OCI-LY1 (cell line): ENCODE results near the gene PXDN.

Experiments
- H2AFZ ChIP-seq: fragments of 200-600 bp; sonication (generic), shearing (Covaris generic); 2 replicates; pipeline ENCODE4 v1.6.0; 2014; ENCODE audit warnings: antibody characterized with exemption, mild to moderate bottlenecking, low read length
- H3F3A ChIP-seq: fragments of 200-600 bp; sonication (generic), shearing (Covaris generic); 2 replicates; pipeline ENCODE4 v1.6.0; 2014; ENCODE audit warnings: mild to moderate bottlenecking, antibody characterized with exemption, low read length, moderate library complexity; ENCODE audit not compliant: insufficient read depth
- H3K27ac ChIP-seq: fragments of 200-600 bp; sonication (generic); 2 replicates; pipeline ENCODE4 v1.5.1; 2014; ENCODE audit warnings: low read length, mixed run types, mild to moderate bottlenecking, low read depth; ENCODE audit not compliant: poor library complexity, severe bottlenecking
- H3K27me3 ChIP-seq: fragments of 200-600 bp; sonication (generic); 2 replicates; pipeline ENCODE4 v1.6.0; 2014; ENCODE audit warnings: antibody characterized with exemption, mild to moderate bottlenecking, low read length, moderate library complexity; ENCODE audit not compliant: insufficient read depth
- H3K36me3 ChIP-seq: fragments of 200-600 bp; sonication (generic); 2 replicates; pipeline ENCODE4 v1.6.1; 2014; ENCODE audit warnings: mild to moderate bottlenecking, antibody characterized with exemption, low read length, moderate library complexity, mixed read lengths; ENCODE audit not compliant: insufficient read depth
- H3K4me1 ChIP-seq: fragments of 200-600 bp; sonication (generic); 2 replicates; pipeline ENCODE4 v1.5.1; 2014; ENCODE audit warnings: mild to moderate bottlenecking, low read length, moderate library complexity; ENCODE audit not compliant: insufficient read depth, severe bottlenecking
- H3K4me2 ChIP-seq: fragments of 200-600 bp; sonication (generic), shearing (Covaris generic); 2 replicates; pipeline ENCODE4 v1.6.1; 2014; ENCODE audit warnings: low read length
- H3K4me3 ChIP-seq: fragments of 200-600 bp; sonication (generic); 2 replicates; pipeline ENCODE4 v1.5.1; 2014; ENCODE audit warnings: low read length, low read depth, mild to moderate bottlenecking, mixed read lengths; ENCODE audit not compliant: poor library complexity, severe bottlenecking
- H3K79me2 ChIP-seq: fragments of 200-600 bp; shearing (Covaris generic); 2 replicates; pipeline ENCODE4 v1.6.1; 2016; ENCODE audit warnings: mixed run types, low read length, mixed read lengths; ENCODE audit not compliant: insufficient read depth
- H3K9ac ChIP-seq: fragments of 200-600 bp; sonication (generic), shearing (Covaris generic); 2 replicates; pipeline ENCODE4 v1.6.1; 2014; ENCODE audit warnings: mild to moderate bottlenecking, low read length, mixed read lengths
- H3K9me2 ChIP-seq: fragments of 200-600 bp; sonication (generic), shearing (Covaris generic); 2 replicates; pipeline ENCODE4 v1.6.1; 2014; ENCODE audit warnings: low read depth, mild to moderate bottlenecking, low read length, mixed read lengths
- H3K9me3 ChIP-seq: fragments of 200-600 bp; shearing (Covaris generic); 2 replicates; pipeline ENCODE4 v1.6.1; 2014; ENCODE audit warnings: low read length, mixed read lengths
- H4K20me1 ChIP-seq: fragments of 200-600 bp; sonication (generic), shearing (Covaris generic); 2 replicates; pipeline ENCODE4 v1.6.0; 2016; ENCODE audit warnings: mild to moderate bottlenecking, low read length; ENCODE audit not compliant: insufficient read depth
- CTCF ChIP-seq: fragments of 200-600 bp; sonication (generic), shearing (Covaris generic); IDR thresholded peaks from 2 replicates; pipeline ENCODE4 v1.5.1; 2017; ENCODE audit warnings: mild to moderate bottlenecking, antibody characterized with exemption, low read length, moderate library complexity, mixed read lengths
- EZH2 ChIP-seq: fragments of 200-600 bp; sonication (generic), shearing (Covaris generic); IDR thresholded peaks from 2 replicates; pipeline ENCODE4 v1.8.0; 2017; ENCODE audit warnings: borderline replicate concordance, mixed run types, mild to moderate bottlenecking, antibody characterized with exemption, low read length, moderate library complexity, mixed read lengths

PXDN gene

GRCh38 chr2:1729242-1729641 is 15.1 kb downstream of the PXDN start:
- no peak overlapping the region for H3K4me3 ChIP-seq
- no peaks in the 10 kb centered on the region for H3K9me3 ChIP-seq
- H3K79me2 ChIP-seq, result no peaks in the 10 kb centered on the region
- H3K9ac ChIP-seq, result no peak overlapping the region
- H3K27ac ChIP-seq, result no peak overlapping the region
- no peaks in the 10 kb centered on the region for H3K9me2 ChIP-seq
- H4K20me1 ChIP-seq, result no peaks in the 10 kb centered on the region
- H3K4me2 ChIP-seq, result no peak overlapping the region
- H3K27me3 ChIP-seq, result no peaks in the 10 kb centered on the region; the same call in 1 of the 2 replicates
- H3K36me3 ChIP-seq, result no peaks in the 10 kb centered on the region
- H3F3A ChIP-seq, result no peaks in the 10 kb centered on the region
- TF ChIP-seq CTCF, result no peak
- TF ChIP-seq EZH2, result no peak
- no peak overlapping the region for H2AFZ ChIP-seq
- no peaks in the 10 kb centered on the region for H3K4me1 ChIP-seq

- H3F3A ChIP-seq, result no peaks in the 10 kb centered on the region
- H4K20me1 ChIP-seq, result no peaks in the 10 kb centered on the region
- no peak overlapping the region for H3K9ac ChIP-seq
- H3K4me3 ChIP-seq, result no peak overlapping the region
- H2AFZ ChIP-seq, result no peak overlapping the region
- H3K79me2 ChIP-seq, result no peaks in the 10 kb centered on the region
- no peak overlapping the region for H3K4me2 ChIP-seq
- H3K36me3 ChIP-seq, result no peaks in the 10 kb centered on the region
- no peak overlapping the region for H3K27ac ChIP-seq
- no peaks in the 10 kb centered on the region for H3K9me2 ChIP-seq
- H3K9me3 ChIP-seq, result no peaks in the 10 kb centered on the region
- no peaks in the 10 kb centered on the region; the same call in 1 of the 2 replicates for H3K27me3 ChIP-seq
- no peak for TF ChIP-seq EZH2
- TF ChIP-seq CTCF, result no peak
- no peaks in the 10 kb centered on the region for H3K4me1 ChIP-seq
These were observed 15.5 kb downstream of the PXDN start for GRCh38 chr2:1728821-1729220.

GRCh38 chr2:1727796-1728474 is 16.4 kb downstream of the PXDN start:
- H3K4me2 ChIP-seq, result no peak overlapping the region
- no peak overlapping the region for H3K27ac ChIP-seq
- no peak overlapping the region for H2AFZ ChIP-seq
- H3F3A ChIP-seq, result no peaks in the 10 kb centered on the region
- H3K36me3 ChIP-seq, result no peaks in the 10 kb centered on the region
- no peaks in the 10 kb centered on the region; the same call in 1 of the 2 replicates for H3K27me3 ChIP-seq
- H4K20me1 ChIP-seq, result no peaks in the 10 kb centered on the region
- H3K9ac ChIP-seq, result no peak overlapping the region
- no peaks in the 10 kb centered on the region for H3K79me2 ChIP-seq
- no peaks in the 10 kb centered on the region for H3K4me1 ChIP-seq
- H3K9me3 ChIP-seq, result no peaks in the 10 kb centered on the region
- no peaks in the 10 kb centered on the region for H3K9me2 ChIP-seq
- TF ChIP-seq CTCF, result no peak
- TF ChIP-seq EZH2, result no peak
- no peak overlapping the region for H3K4me3 ChIP-seq
